Measurements from ENCODE around the gene HMCN2.

The HMCN2 gene

GRCh38 chr9:130259044-130259443 lies 6.5 kb upstream of the HMCN2 start:
- no peak overlapping the region for H3K4me3 ChIP-seq (ENCODE audit: low read depth, low read length)
- DNase-seq (ENCODE audit: low read depth), result no peak
- TF ChIP-seq CTCF (IDR thresholded peaks at IDR 0.05; ENCODE audit: low read depth, low read length, missing control alignments), result no peak

- H3K4me3 ChIP-seq (ENCODE audit: low read depth, low read length), result no peak overlapping the region
- DNase-seq (ENCODE audit: low read depth), result no peak
- TF ChIP-seq CTCF (IDR thresholded peaks at IDR 0.05; ENCODE audit: low read depth, low read length, missing control alignments), result no peak
Measured at GRCh38 chr9:130260816-130261765, 4.5 kb upstream of the HMCN2 start.

GRCh38 chr9:130262061-130262745 lies 3.4 kb upstream of the HMCN2 start:
- no peak overlapping the region for H3K4me3 ChIP-seq (ENCODE audit: low read depth, low read length)
- no peak for TF ChIP-seq CTCF (IDR thresholded peaks at IDR 0.05; ENCODE audit: low read depth, low read length, missing control alignments)
- no peak for DNase-seq (ENCODE audit: low read depth)

GRCh38 chr9:130262771-130263170 lies 2.8 kb upstream of the HMCN2 start:
- H3K4me3 ChIP-seq (ENCODE audit: low read depth, low read length), result no peak overlapping the region
- DNase-seq (ENCODE audit: low read depth), result no peak
- TF ChIP-seq CTCF (IDR thresholded peaks at IDR 0.05; ENCODE audit: low read depth, low read length, missing control alignments), result no peak

- no peak overlapping the region for H3K4me3 ChIP-seq (ENCODE audit: low read depth, low read length)
- no peak for DNase-seq (ENCODE audit: low read depth)
- TF ChIP-seq CTCF (IDR thresholded peaks at IDR 0.05; ENCODE audit: low read depth, low read length, missing control alignments), result no peak
Measured at GRCh38 chr9:130263601-130264413, 1.8 kb upstream of the HMCN2 start.

- no peak overlapping the region for H3K4me3 ChIP-seq (ENCODE audit: low read depth, low read length)
- TF ChIP-seq CTCF (IDR thresholded peaks at IDR 0.05; ENCODE audit: low read depth, low read length, missing control alignments), result no peak
Measured at GRCh38 chr9:130264414-130265350, 878 bp upstream of the HMCN2 start.

More at GRCh38 chr9:130264414-130265350, 878 bp upstream of the HMCN2 start:
- no peak for DNase-seq (ENCODE audit: low read depth)
